ENCODE measurements around the gene UQCRFS1.
"Not testable (repeated sequence)": the region's sequence is repeated elsewhere in the genome, so short reads cannot be mapped to it uniquely, and the experiment has no call there.

GRCh38 chr19:29211041-29211440 lies 1.9 kb downstream of the UQCRFS1 start:
- TF ChIP-seq, protein P1, sequence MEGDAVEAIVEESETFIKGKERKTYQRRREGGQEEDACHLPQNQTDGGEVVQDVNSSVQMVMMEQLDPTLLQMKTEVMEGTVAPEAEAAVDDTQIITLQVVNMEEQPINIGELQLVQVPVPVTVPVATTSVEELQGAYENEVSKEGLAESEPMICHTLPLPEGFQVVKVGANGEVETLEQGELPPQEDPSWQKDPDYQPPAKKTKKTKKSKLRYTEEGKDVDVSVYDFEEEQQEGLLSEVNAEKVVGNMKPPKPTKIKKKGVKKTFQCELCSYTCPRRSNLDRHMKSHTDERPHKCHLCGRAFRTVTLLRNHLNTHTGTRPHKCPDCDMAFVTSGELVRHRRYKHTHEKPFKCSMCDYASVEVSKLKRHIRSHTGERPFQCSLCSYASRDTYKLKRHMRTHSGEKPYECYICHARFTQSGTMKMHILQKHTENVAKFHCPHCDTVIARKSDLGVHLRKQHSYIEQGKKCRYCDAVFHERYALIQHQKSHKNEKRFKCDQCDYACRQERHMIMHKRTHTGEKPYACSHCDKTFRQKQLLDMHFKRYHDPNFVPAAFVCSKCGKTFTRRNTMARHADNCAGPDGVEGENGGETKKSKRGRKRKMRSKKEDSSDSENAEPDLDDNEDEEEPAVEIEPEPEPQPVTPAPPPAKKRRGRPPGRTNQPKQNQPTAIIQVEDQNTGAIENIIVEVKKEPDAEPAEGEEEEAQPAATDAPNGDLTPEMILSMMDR (IDR thresholded peaks at IDR 0.05): not testable (repeated sequence)
- not testable (repeated sequence) for TF ChIP-seq EZH2, EZH2phosphoT487 (IDR thresholded peaks at IDR 0.05)
